HUES6 (cell line): ENCODE measurements around the gene FOXP4.

Experiments
- H3K27ac ChIP-seq: 2 replicates; pipeline ENCODE4 v1.7.0; 2013; ENCODE audit warnings: low read depth, mild to moderate bottlenecking, low read length, inconsistent platforms
- H3K27me3 ChIP-seq: 2 replicates; pipeline ENCODE4 v1.6.1; 2013; ENCODE audit warnings: low read length; ENCODE audit not compliant: control insufficient read depth, insufficient read depth
- H3K36me3 ChIP-seq: 2 replicates; pipeline ENCODE4 v1.6.1; 2013; ENCODE audit warnings: low read length; ENCODE audit not compliant: control insufficient read depth, insufficient read depth
- H3K4me1 ChIP-seq: 2 replicates; pipeline ENCODE4 v1.6.1; 2013; ENCODE audit warnings: low read length; ENCODE audit not compliant: control insufficient read depth, insufficient read depth
- H3K4me3 ChIP-seq: 2 replicates; pipeline ENCODE4 v1.5.1; 2013; ENCODE audit warnings: low read depth, low read length
- H3K9ac ChIP-seq: one replicate; pipeline ENCODE4 v1.6.1; 2013; ENCODE audit warnings: mild to moderate bottlenecking, low read length
- H3K9me3 ChIP-seq: 2 replicates; pipeline ENCODE4 v1.6.1; 2013; ENCODE audit warnings: low read depth, low read length; ENCODE audit not compliant: control insufficient read depth, insufficient read depth

Gene FOXP4

GRCh38 chr6:41642090-41642959 is 96.1 kb downstream of the FOXP4 start:
- H3K36me3 ChIP-seq, result peaks cover 11% of the 10 kb centered on the region; the same call in 1 of the 2 replicates
- H3K27ac ChIP-seq, result no peak overlapping the region
- H3K4me3 ChIP-seq, result no peak overlapping the region
- H3K4me1 ChIP-seq, result peaks cover 59% of the 10 kb centered on the region
- no peaks in the 10 kb centered on the region for H3K9me3 ChIP-seq
- peaks cover 35% of the 10 kb centered on the region for H3K27me3 ChIP-seq
- no peak overlapping the region for H3K9ac ChIP-seq

- no peaks in the 10 kb centered on the region for H3K9me3 ChIP-seq
- H3K27me3 ChIP-seq, result peaks cover 28% of the 10 kb centered on the region
- H3K27ac ChIP-seq, result no peak overlapping the region
- no peak overlapping the region for H3K9ac ChIP-seq
- H3K4me1 ChIP-seq, result peaks cover 56% of the 10 kb centered on the region
- H3K36me3 ChIP-seq, result peaks cover 15% of the 10 kb centered on the region
- no peak overlapping the region for H3K4me3 ChIP-seq
Observed at GRCh38 chr6:41642960-41643898, 97.0 kb downstream of the FOXP4 start.

GRCh38 chr6:41643899-41644269 is 97.7 kb downstream of the FOXP4 start:
- no peak overlapping the region for H3K9ac ChIP-seq
- peaks cover 21% of the 10 kb centered on the region for H3K36me3 ChIP-seq
- peaks cover 56% of the 10 kb centered on the region for H3K4me1 ChIP-seq
- no peak overlapping the region for H3K4me3 ChIP-seq
- peaks cover 27% of the 10 kb centered on the region for H3K27me3 ChIP-seq
- no peaks in the 10 kb centered on the region for H3K9me3 ChIP-seq
- H3K27ac ChIP-seq, result no peak overlapping the region

- Histone ChIP-seq H3K36me3 (peaks cover 26% of the 10 kb centered on the region), H3K9ac (no peak overlapping the region), H3K4me3 (no peak overlapping the region; the same call in 1 of the 2 replicates), H3K27ac (no peak overlapping the region), H3K4me1 (peaks cover 54% of the 10 kb centered on the region), H3K9me3 (no peaks in the 10 kb centered on the region), H3K27me3 (peaks cover 22% of the 10 kb centered on the region)
Observed at GRCh38 chr6:41644297-41644879, 98.2 kb downstream of the FOXP4 start.

GRCh38 chr6:41645007-41645618 is 98.9 kb downstream of the FOXP4 start:
- peaks cover 15% of the 10 kb centered on the region for H3K27me3 ChIP-seq
- H3K9me3 ChIP-seq, result no peaks in the 10 kb centered on the region
- H3K36me3 ChIP-seq, result peaks cover 33% of the 10 kb centered on the region
- no peak overlapping the region; the same call in 1 of the 2 replicates for H3K4me3 ChIP-seq
- no peak overlapping the region for H3K27ac ChIP-seq
- H3K9ac ChIP-seq, result peak overlapping the region; percentile 10
- peaks cover 46% of the 10 kb centered on the region for H3K4me1 ChIP-seq

GRCh38 chr6:41646026-41646795 is 100.0 kb downstream of the FOXP4 start:
- Histone ChIP-seq H3K4me1 (peaks cover 35% of the 10 kb centered on the region), H3K4me3 (no peak overlapping the region), H3K36me3 (peaks cover 39% of the 10 kb centered on the region), H3K9me3 (no peaks in the 10 kb centered on the region), H3K27me3 (peaks cover 7% of the 10 kb centered on the region; the same call in 1 of the 2 replicates), H3K27ac (no peak overlapping the region), H3K9ac (no peak overlapping the region)

- Histone ChIP-seq H3K4me1 (peaks cover 33% of the 10 kb centered on the region), H3K27ac (no peak overlapping the region), H3K4me3 (no peak overlapping the region), H3K27me3 (no peaks in the 10 kb centered on the region), H3K9ac (no peak overlapping the region), H3K9me3 (no peaks in the 10 kb centered on the region), H3K36me3 (peaks cover 47% of the 10 kb centered on the region)
Observed at GRCh38 chr6:41647061-41647511, 100.9 kb downstream of the FOXP4 start.

- H3K4me3 ChIP-seq, result no peak overlapping the region
Observed at GRCh38 chr6:41648070-41648585, 101.9 kb downstream of the FOXP4 start.

GRCh38 chr6:41648921-41649320 is 102.7 kb downstream of the FOXP4 start:
- Histone ChIP-seq H3K36me3 (peaks cover 58% of the 10 kb centered on the region), H3K9ac (no peak overlapping the region), H3K4me1 (peaks cover 19% of the 10 kb centered on the region), H3K4me3 (no peak overlapping the region), H3K9me3 (no peaks in the 10 kb centered on the region), H3K27ac (no peak overlapping the region), H3K27me3 (no peaks in the 10 kb centered on the region)

More at GRCh38 chr6:41648070-41648585, 101.9 kb downstream of the FOXP4 start:
- H3K9ac ChIP-seq, result no peak overlapping the region
- peaks cover 25% of the 10 kb centered on the region for H3K4me1 ChIP-seq
- H3K9me3 ChIP-seq, result no peaks in the 10 kb centered on the region
- H3K27me3 ChIP-seq, result no peaks in the 10 kb centered on the region
- H3K27ac ChIP-seq, result no peak overlapping the region
- peaks cover 54% of the 10 kb centered on the region for H3K36me3 ChIP-seq

GRCh38 chr6:41649596-41649995 is 103.4 kb downstream of the FOXP4 start:
- H3K36me3 ChIP-seq, result peaks cover 58% of the 10 kb centered on the region

More at GRCh38 chr6:41649596-41649995, 103.4 kb downstream of the FOXP4 start:
- Histone ChIP-seq H3K27me3 (no peaks in the 10 kb centered on the region), H3K4me1 (peaks cover 12% of the 10 kb centered on the region), H3K9me3 (no peaks in the 10 kb centered on the region), H3K9ac (no peak overlapping the region), H3K4me3 (no peak overlapping the region), H3K27ac (no peak overlapping the region)
